ENCODE measurements around the gene VGLL4. TPM values are rescaled to one million over a fixed set of nuclear protein-coding genes. Genes with fewer than 3 reads are reported as not detected.
A peak's percentile ranks its signal among the peaks of the same experiment; 100 is the strongest.
"Not testable (repeated sequence)": the region's sequence is repeated elsewhere in the genome, so short reads cannot be mapped to it uniquely, and the experiment has no call there.

Gene VGLL4
- total RNA-seq, 1 donor from 2014 or later, result 82.6 TPM

- no peak overlapping the region for H2AFZ ChIP-seq (replicated peaks)
- peak overlapping the region; percentile 29 for H3K27ac ChIP-seq
- H3K27me3 ChIP-seq, result no peaks in the 10 kb centered on the region
- no peaks in the 10 kb centered on the region for H3K36me3 ChIP-seq
- Mint-ChIP-seq H3K4me1 (peaks cover 57% of the 10 kb centered on the region), H3K36me3 (peaks cover 43% of the 10 kb centered on the region), H3K4me3 (no peak overlapping the region), H3K27me3 (ENCODE audit: insufficient read depth, low read depth) (peaks cover 4% of the 10 kb centered on the region), H3K27ac (peak overlapping the region; percentile 82), H3K9me3 (no peaks in the 10 kb centered on the region)
- peaks cover 82% of the 10 kb centered on the region for H3K79me2 ChIP-seq (ENCODE audit: low read depth)
- H3K9me3 ChIP-seq (ENCODE audit: low read depth), result no peaks in the 10 kb centered on the region
- no peak overlapping the region for H3K4me3 ChIP-seq
- H3K9ac ChIP-seq, result no peak overlapping the region
- peaks cover 10% of the 10 kb centered on the region for H3K4me1 ChIP-seq
- H4K20me1 ChIP-seq (ENCODE audit: low read depth), result peaks cover 69% of the 10 kb centered on the region
- no peak for TF ChIP-seq EZH2phosphoT487 (IDR thresholded peaks at IDR 0.05)
- TF ChIP-seq, protein P1, sequence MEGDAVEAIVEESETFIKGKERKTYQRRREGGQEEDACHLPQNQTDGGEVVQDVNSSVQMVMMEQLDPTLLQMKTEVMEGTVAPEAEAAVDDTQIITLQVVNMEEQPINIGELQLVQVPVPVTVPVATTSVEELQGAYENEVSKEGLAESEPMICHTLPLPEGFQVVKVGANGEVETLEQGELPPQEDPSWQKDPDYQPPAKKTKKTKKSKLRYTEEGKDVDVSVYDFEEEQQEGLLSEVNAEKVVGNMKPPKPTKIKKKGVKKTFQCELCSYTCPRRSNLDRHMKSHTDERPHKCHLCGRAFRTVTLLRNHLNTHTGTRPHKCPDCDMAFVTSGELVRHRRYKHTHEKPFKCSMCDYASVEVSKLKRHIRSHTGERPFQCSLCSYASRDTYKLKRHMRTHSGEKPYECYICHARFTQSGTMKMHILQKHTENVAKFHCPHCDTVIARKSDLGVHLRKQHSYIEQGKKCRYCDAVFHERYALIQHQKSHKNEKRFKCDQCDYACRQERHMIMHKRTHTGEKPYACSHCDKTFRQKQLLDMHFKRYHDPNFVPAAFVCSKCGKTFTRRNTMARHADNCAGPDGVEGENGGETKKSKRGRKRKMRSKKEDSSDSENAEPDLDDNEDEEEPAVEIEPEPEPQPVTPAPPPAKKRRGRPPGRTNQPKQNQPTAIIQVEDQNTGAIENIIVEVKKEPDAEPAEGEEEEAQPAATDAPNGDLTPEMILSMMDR (IDR thresholded peaks at IDR 0.05), result no peak
- TF ChIP-seq EZH2 (IDR thresholded peaks at IDR 0.05), result no peak
- H3F3A ChIP-seq (ENCODE audit: low read depth), result peaks cover 5% of the 10 kb centered on the region
- no peak for DNase-seq (ENCODE audit: low spot score)
- H3K4me2 ChIP-seq, result no peak overlapping the region
Observed at GRCh38 chr3:11576453-11576852, 67.3 kb downstream of the VGLL4 start.

GRCh38 chr3:11575677-11576076 lies 68.0 kb downstream of the VGLL4 start:
- Histone ChIP-seq H3K36me3 (no peaks in the 10 kb centered on the region), H3K27ac (no peak overlapping the region), H3K4me1 (peaks cover 3% of the 10 kb centered on the region), H3K79me2 (ENCODE audit: low read depth) (peaks cover 82% of the 10 kb centered on the region), H3K9ac (no peak overlapping the region), H3K4me2 (no peak overlapping the region), H2AFZ (replicated peaks) (no peak overlapping the region), H3K4me3 (no peak overlapping the region), H3K9me3 (ENCODE audit: low read depth) (no peaks in the 10 kb centered on the region), H3F3A (ENCODE audit: low read depth) (no peaks in the 10 kb centered on the region), H4K20me1 (ENCODE audit: low read depth) (peaks cover 73% of the 10 kb centered on the region), H3K27me3 (no peaks in the 10 kb centered on the region)
- H3K9me3 Mint-ChIP-seq, result no peaks in the 10 kb centered on the region
- H3K27ac Mint-ChIP-seq, result no peak overlapping the region
- H3K4me3 Mint-ChIP-seq, result no peak overlapping the region
- peaks cover 45% of the 10 kb centered on the region for H3K36me3 Mint-ChIP-seq
- TF ChIP-seq, protein P1 (IDR thresholded peaks at IDR 0.05), result no peak
- H3K27me3 Mint-ChIP-seq (ENCODE audit: insufficient read depth, low read depth), result peaks cover 6% of the 10 kb centered on the region
- no peak for DNase-seq (ENCODE audit: low spot score)
- peaks cover 55% of the 10 kb centered on the region for H3K4me1 Mint-ChIP-seq

DNA sequence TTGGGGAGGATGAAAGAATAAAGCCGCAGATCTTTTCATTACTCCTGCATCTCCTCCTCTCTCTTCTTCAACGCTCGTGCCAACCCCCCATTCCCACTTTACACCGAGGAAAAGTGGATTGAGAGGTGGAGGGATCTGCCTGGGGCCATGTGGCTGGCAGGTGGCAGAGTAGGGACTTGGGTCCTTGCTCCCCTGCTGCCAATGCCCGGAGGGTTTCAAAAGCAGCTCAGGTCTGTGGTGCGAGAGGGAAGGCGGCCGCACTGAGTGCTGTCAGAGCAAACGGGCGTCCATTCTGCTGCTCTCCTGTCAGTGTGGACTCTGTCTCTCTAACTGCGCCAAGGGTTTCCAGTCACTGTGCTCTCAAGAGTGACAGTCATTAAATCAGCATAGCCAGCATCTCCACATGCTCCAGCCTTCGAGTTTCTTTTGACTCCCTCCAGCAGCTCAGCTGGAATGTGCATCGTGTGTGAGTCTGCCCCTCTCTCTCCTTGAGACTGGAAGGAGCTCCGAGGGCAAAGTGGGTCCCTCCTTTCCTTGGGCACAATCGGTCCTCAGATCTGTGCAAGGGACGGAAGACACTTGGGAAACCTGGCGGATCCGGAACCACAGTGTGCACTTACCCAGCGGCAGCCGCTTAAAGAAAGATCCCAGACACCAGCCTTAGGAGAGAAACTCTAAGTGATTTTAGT lies 68.6 kb downstream of the VGLL4 start:
- H3F3A ChIP-seq (ENCODE audit: low read depth), result no peaks in the 10 kb centered on the region
- no peak overlapping the region for H3K4me2 ChIP-seq
- no peak overlapping the region for H3K27ac ChIP-seq
- H4K20me1 ChIP-seq (ENCODE audit: low read depth), result peaks cover 79% of the 10 kb centered on the region
- H3K27me3 ChIP-seq, result no peaks in the 10 kb centered on the region
- no peaks in the 10 kb centered on the region for H3K9me3 ChIP-seq (ENCODE audit: low read depth)
- no peak overlapping the region for H3K4me3 ChIP-seq
- Mint-ChIP-seq H3K36me3 (peaks cover 44% of the 10 kb centered on the region), H3K9me3 (no peaks in the 10 kb centered on the region), H3K27me3 (ENCODE audit: insufficient read depth, low read depth) (peaks cover 7% of the 10 kb centered on the region), H3K27ac (no peak overlapping the region), H3K4me3 (no peak overlapping the region), H3K4me1 (peaks cover 55% of the 10 kb centered on the region)
- peaks cover 82% of the 10 kb centered on the region for H3K79me2 ChIP-seq (ENCODE audit: low read depth)
- H3K9ac ChIP-seq, result no peak overlapping the region
- no peak for TF ChIP-seq EZH2phosphoT487 (IDR thresholded peaks at IDR 0.05)
- TF ChIP-seq, protein P1 (IDR thresholded peaks at IDR 0.05), result no peak
- no peak for TF ChIP-seq EZH2 (IDR thresholded peaks at IDR 0.05)
- no peak overlapping the region for H2AFZ ChIP-seq (replicated peaks)
- no peaks in the 10 kb centered on the region for H3K36me3 ChIP-seq
- DNase-seq (ENCODE audit: low spot score), result no peak
- H3K4me1 ChIP-seq, result no peaks in the 10 kb centered on the region

GRCh38 chr3:11572660-11573059 lies 71.1 kb downstream of the VGLL4 start:
- H3K27me3 ChIP-seq; H3K4me1 ChIP-seq; H3K36me3 ChIP-seq; H3F3A ChIP-seq (ENCODE audit: low read depth); H3K9me3 ChIP-seq (ENCODE audit: low read depth); H3K4me3 Mint-ChIP-seq; DNase-seq (ENCODE audit: low spot score); H3K9ac ChIP-seq; H3K27ac ChIP-seq; H3K4me3 ChIP-seq; H3K9me3 Mint-ChIP-seq; H3K27me3 Mint-ChIP-seq (ENCODE audit: insufficient read depth, low read depth); H2AFZ ChIP-seq (replicated peaks); H3K4me2 ChIP-seq: not testable (repeated sequence)
- H4K20me1 ChIP-seq (ENCODE audit: low read depth), result peaks cover 92% of the 10 kb centered on the region
- H3K4me1 Mint-ChIP-seq, result peaks cover 45% of the 10 kb centered on the region
- peaks cover 79% of the 10 kb centered on the region for H3K79me2 ChIP-seq (ENCODE audit: low read depth)
- H3K27ac Mint-ChIP-seq, result peak overlapping the region; percentile 93
- H3K36me3 Mint-ChIP-seq, result peaks cover 36% of the 10 kb centered on the region

All from neural progenitor cell (in vitro differentiated cells).